ENCODE results near the gene SSBP2. TPM values are rescaled to one million over a fixed set of nuclear protein-coding genes. Genes with fewer than 3 reads are reported as not detected.

The SSBP2 gene
- total and polyA plus RNA-seq, 8 donors, result 0.87 to 86.2 (median 24.6) TPM

DNA sequence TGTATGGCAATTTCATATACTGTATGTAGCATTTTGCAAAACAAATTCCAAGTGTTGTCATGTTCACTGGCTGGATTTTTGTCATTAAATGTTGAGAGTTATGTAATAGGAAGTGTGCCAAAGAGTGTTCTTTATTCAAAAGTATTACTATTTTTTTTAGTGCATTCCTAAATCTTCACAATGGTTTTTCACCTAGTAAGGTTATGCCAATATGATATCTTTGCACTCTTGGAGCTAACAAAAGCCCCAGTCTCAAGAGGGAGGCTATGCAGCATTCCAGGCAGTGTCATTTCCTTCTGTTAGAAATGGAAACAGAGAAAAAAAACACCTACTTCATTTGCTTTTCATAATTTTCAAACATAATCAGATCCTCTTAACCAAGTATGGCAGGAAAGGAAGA is 5.1 kb upstream of the SSBP2 start:
- H3K36me3 ChIP-seq, result no peaks in the 10 kb centered on the region
- intact Hi-C loops (cut with DNase I; ENCODE audit: low total_unique reads), result loop anchor here (10.0 kb wide), 1 partner anchor 409 kb away; no protein-coding TSS in a partner anchor
- DNase-seq, result no peak
- TF ChIP-seq EP300 (IDR thresholded peaks at IDR 0.05), result no peak
- no peak for TF ChIP-seq POLR2AphosphoS5 (IDR thresholded peaks at IDR 0.05)
- H3K27ac ChIP-seq, result peak overlapping the region in 3 of 5 donors; percentile 57 to 74 (median 67)
- H3K4me1 ChIP-seq, result peaks cover 5 to 40% (median 24%) of the 10 kb centered on the region in 4 donors
- H3K27me3 ChIP-seq, result no peaks in the 10 kb centered on the region
- no peaks in the 10 kb centered on the region for H3K9me3 ChIP-seq
- no peak overlapping the region for H3K4me3 ChIP-seq

DNA sequence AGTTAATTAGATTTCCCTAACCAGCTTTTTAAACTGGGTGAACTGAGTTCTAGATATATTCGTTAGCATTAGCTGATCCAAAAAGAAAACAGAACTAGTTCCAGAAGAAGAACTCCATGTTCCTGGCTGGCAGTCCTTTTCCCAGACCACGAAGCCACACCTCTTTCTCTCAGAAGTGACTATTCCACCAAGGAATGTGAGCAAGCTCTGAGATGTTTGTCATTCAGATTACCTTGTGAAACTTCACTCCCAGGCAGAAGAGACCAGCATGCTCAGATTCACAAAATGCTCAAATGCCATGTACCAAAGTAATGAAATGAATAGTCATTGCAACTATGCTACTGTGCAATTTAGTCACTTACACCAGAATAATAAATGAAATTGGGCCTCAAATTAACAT is 4.4 kb upstream of the SSBP2 start:
- Histone ChIP-seq H3K27me3 (no peaks in the 10 kb centered on the region), H3K36me3 (no peaks in the 10 kb centered on the region), H3K9me3 (no peaks in the 10 kb centered on the region), H3K4me1 (peaks cover 5 to 40% (median 24%) of the 10 kb centered on the region in 4 donors), H3K27ac (peak overlapping the region in 4 of 5 donors; percentile 53 to 74 (median 62)), H3K4me3 (no peak overlapping the region)
- DNase-seq, result peak; percentile 52 to 68
- intact Hi-C loops (cut with DNase I; ENCODE audit: low total_unique reads), result loop anchor here (10.0 kb wide), 1 partner anchor 409 kb away; no protein-coding TSS in a partner anchor
- 4 to 28% (median 21%) methylated on average over 2 of the region's 2 CpGs for WGBS, 5 donors
- TF ChIP-seq POLR2A (IDR thresholded peaks at IDR 0.05), result no peak
- TF ChIP-seq POLR2AphosphoS5 (IDR thresholded peaks at IDR 0.05), result peak; percentile 60 to 83 (median 62)

DNA sequence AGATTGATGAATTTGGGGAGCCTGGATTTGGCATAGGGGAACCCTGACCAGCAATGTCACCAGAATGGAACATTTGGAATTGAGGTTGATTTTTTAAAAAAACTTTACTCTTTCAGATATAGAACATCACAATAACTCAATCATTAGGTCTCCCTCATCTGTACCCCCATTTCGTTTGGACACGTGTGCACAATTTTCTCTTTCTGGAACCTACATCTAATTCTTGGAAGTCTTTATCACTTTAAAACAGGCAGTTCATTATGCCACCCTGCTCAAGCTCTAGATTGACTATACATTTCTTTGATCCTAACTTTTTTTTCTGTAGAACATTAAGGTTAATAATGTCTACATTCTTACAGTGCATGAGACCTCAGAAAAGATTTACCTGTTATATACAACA is 3.7 kb upstream of the SSBP2 start:
- H3K9me3 ChIP-seq, result no peaks in the 10 kb centered on the region
- H3K27me3 ChIP-seq, result peaks cover 0 to 4% (median 0%) of the 10 kb centered on the region in 3 donors
- peak overlapping the region in 2 of 5 donors; percentile 67 to 74 for H3K27ac ChIP-seq
- no peaks in the 10 kb centered on the region for H3K36me3 ChIP-seq
- H3K4me3 ChIP-seq, result no peak overlapping the region
- no peak for DNase-seq
- TF ChIP-seq POLR2A (IDR thresholded peaks at IDR 0.05), result no peak
- TF ChIP-seq, protein P1, sequence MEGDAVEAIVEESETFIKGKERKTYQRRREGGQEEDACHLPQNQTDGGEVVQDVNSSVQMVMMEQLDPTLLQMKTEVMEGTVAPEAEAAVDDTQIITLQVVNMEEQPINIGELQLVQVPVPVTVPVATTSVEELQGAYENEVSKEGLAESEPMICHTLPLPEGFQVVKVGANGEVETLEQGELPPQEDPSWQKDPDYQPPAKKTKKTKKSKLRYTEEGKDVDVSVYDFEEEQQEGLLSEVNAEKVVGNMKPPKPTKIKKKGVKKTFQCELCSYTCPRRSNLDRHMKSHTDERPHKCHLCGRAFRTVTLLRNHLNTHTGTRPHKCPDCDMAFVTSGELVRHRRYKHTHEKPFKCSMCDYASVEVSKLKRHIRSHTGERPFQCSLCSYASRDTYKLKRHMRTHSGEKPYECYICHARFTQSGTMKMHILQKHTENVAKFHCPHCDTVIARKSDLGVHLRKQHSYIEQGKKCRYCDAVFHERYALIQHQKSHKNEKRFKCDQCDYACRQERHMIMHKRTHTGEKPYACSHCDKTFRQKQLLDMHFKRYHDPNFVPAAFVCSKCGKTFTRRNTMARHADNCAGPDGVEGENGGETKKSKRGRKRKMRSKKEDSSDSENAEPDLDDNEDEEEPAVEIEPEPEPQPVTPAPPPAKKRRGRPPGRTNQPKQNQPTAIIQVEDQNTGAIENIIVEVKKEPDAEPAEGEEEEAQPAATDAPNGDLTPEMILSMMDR (IDR thresholded peaks at IDR 0.05), result no peak
- TF ChIP-seq POLR2AphosphoS5 (IDR thresholded peaks at IDR 0.05), result no peak
- no peak for TF ChIP-seq EP300 (IDR thresholded peaks at IDR 0.05)
- intact Hi-C loops (cut with DNase I; ENCODE audit: low total_unique reads), result loop anchor here (5.0 to 10.0 kb wide), 2 partner anchors 98 to 410 kb away; no protein-coding TSS in a partner anchor
- 70 to 83% (median 77%) methylated on average over 2 of the region's 2 CpGs for WGBS, 5 donors
- H3K4me1 ChIP-seq, result peaks cover 5 to 43% (median 26%) of the 10 kb centered on the region in 4 donors

DNA sequence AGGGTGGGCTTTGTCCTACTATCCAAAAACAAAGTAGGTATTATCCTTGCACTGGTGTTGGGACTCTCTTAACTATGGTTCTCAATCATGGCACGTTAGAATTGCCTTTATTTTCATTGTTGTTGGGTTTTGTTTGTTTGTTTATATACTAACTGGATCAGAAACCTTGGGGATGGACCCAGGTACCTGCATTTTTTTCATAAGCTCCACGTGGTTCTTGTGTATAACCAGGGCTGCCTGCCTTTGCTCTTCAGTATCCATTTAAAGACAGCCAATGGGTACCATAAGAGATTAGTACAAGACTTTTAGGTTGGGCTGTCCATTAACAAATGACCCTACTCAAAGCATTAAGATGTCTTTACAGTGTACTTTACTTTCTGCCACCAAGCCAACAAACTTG is 2.5 kb upstream of the SSBP2 start:
- Histone ChIP-seq H3K27ac (peak overlapping the region in 2 of 5 donors; percentile 90 to 98), H3K4me3 (no peak overlapping the region), H3K9me3 (no peaks in the 10 kb centered on the region), H3K36me3 (no peaks in the 10 kb centered on the region), H3K4me1 (peaks cover 11 to 55% (median 34%) of the 10 kb centered on the region in 4 donors), H3K27me3 (peaks cover 0 to 4% (median 0%) of the 10 kb centered on the region in 3 donors)
- no peak for DNase-seq
- TF ChIP-seq POLR2AphosphoS5 (IDR thresholded peaks at IDR 0.05) (no peak), EP300 (IDR thresholded peaks at IDR 0.05) (no peak), POLR2A (IDR thresholded peaks at IDR 0.05) (no peak)
- TF ChIP-seq, protein P1 (IDR thresholded peaks at IDR 0.05), result no peak
- WGBS, 5 donors, result 70 to 83% (median 74%) methylated on average over 2 of the region's 2 CpGs
- intact Hi-C loops (cut with DNase I; ENCODE audit: low total_unique reads), result loop anchor here (5.0 to 10.0 kb wide), 2 partner anchors 99 to 411 kb away; no protein-coding TSS in a partner anchor

DNA sequence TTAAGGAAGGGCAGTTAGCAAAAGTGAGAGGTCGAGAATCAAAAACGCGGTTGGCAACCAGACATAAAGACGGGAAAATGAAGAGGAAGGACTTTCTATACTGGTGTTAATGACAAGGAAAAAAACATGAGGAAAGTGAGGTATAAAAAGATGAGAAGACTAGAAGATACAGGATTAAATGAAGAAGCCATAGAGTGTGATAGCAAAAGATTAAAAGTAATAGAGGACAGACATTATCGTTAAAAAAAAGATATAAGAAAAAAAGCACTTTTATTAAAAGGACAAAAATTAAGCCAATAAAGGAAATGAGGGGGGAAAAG is 1.7 kb upstream of the SSBP2 start:
- Histone ChIP-seq H3K36me3 (no peaks in the 10 kb centered on the region), H3K9me3 (no peaks in the 10 kb centered on the region), H3K4me1 (peaks cover 11 to 61% (median 38%) of the 10 kb centered on the region in 4 donors), H3K4me3 (peak overlapping the region in 1 of 4 donors; percentile 97), H3K27me3 (peaks cover 0 to 4% (median 0%) of the 10 kb centered on the region in 3 donors), H3K27ac (peak overlapping the region in 4 of 5 donors; percentile 90 to 100 (median 96))
- no peak for DNase-seq
- TF ChIP-seq, protein P1 (IDR thresholded peaks at IDR 0.05), result no peak
- TF ChIP-seq POLR2A (IDR thresholded peaks at IDR 0.05) (no peak), EP300 (IDR thresholded peaks at IDR 0.05) (no peak), POLR2AphosphoS5 (IDR thresholded peaks at IDR 0.05) (no peak)
- WGBS, 5 donors, result 90 to 95% (median 91%) methylated on average over 5 of the region's 5 CpGs
- intact Hi-C loops (cut with DNase I; ENCODE audit: low total_unique reads), result loop anchor here (5.0 to 10.0 kb wide), 2 partner anchors 100 to 412 kb away; no protein-coding TSS in a partner anchor

Measured in stomach (tissue), 9 donors.